ENCODE measurements around the gene AJAP1.

The AJAP1 gene

DNA sequence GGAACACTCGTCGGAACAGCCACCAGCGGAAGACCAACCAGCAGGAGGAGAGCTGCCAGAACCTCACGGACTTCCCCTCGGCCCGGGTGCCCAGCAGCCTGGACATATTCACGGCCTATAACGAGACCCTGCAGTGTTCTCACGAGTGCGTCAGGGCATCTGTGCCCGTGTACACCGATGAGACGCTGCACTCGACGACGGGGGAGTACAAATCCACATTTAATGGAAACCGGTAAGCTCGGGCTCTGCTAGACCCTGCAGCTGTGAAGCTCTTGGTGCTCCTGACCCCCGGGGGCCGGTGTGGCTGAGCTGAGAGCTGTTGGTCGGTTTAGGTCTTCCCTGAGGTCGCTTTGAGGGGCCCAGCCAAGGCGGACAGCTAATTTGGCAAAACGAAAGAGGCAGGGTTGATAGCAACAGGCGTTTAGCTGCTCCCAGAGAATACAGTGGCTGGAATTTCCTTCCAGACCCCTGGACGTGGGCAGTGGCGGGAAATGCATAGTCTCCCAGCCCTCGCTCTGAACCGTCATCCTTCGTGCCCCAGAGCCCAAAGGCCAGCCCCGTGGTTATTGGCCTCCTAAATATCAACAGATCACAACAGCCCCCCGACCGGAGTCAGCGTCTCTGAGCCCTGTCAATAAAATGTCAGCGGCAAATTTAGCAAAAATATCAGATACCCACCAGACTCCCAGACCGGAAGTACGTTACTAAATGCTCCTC, 118.0 kb downstream of the AJAP1 start:
- TF ChIP-seq CTCF (IDR thresholded peaks at IDR 0.05; ENCODE audit: low read depth, low read length), result no peak
- no peak for DNase-seq (ENCODE audit: low read depth in 2 of 2)
- H3K4me3 ChIP-seq (replicated peaks in 1 of 2; ENCODE audit: low read depth in 2 of 2, low read length in 2 of 2), result no peak overlapping the region

GRCh38 chr1:4773226-4773625, 118.8 kb downstream of the AJAP1 start:
- DNase-seq (ENCODE audit: low read depth in 2 of 2), result no peak
- no peak for TF ChIP-seq CTCF (IDR thresholded peaks at IDR 0.05; ENCODE audit: low read depth, low read length)
- H3K4me3 ChIP-seq (replicated peaks in 1 of 2; ENCODE audit: low read depth in 2 of 2, low read length in 2 of 2), result no peak overlapping the region

- no peak for DNase-seq (ENCODE audit: low read depth in 2 of 2)
- no peak for TF ChIP-seq CTCF (IDR thresholded peaks at IDR 0.05; ENCODE audit: low read depth, low read length)
- no peak overlapping the region for H3K4me3 ChIP-seq (replicated peaks in 1 of 2; ENCODE audit: low read depth in 2 of 2, low read length in 2 of 2)
Measured at GRCh38 chr1:4775506-4775905, 121.1 kb downstream of the AJAP1 start.

GRCh38 chr1:4778056-4778455, 123.6 kb downstream of the AJAP1 start:
- no peak for TF ChIP-seq CTCF (IDR thresholded peaks at IDR 0.05; ENCODE audit: low read depth, low read length)
- DNase-seq (ENCODE audit: low read depth in 2 of 2), result no peak
- H3K4me3 ChIP-seq (replicated peaks in 1 of 2; ENCODE audit: low read depth in 2 of 2, low read length in 2 of 2), result no peak overlapping the region

GRCh38 chr1:4781646-4782045, 127.2 kb downstream of the AJAP1 start:
- no peak for TF ChIP-seq CTCF (IDR thresholded peaks at IDR 0.05; ENCODE audit: low read depth, low read length)
- DNase-seq (ENCODE audit: low read depth in 2 of 2), result no peak
- no peak overlapping the region for H3K4me3 ChIP-seq (replicated peaks in 1 of 2; ENCODE audit: low read depth in 2 of 2, low read length in 2 of 2)

DNA sequence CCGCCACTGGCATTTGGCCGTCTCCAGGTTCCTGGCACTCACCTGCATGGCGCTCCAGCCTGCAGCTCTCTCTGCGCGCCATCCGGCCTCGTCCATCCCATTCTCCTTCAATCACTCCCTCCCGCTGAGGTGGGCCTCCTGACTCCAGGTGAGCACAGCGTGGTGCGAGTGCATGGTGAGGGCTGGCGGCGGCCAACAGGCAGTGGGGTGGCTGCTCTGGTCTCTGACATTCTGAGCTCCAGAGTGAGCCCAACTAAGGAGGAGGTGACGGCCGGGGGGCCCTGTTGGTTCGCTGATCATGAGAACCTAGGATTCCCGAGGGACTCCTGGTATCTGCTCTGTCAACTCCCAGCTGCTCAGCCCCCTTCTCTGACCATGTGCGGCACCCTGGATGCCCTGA, 130.4 kb downstream of the AJAP1 start:
- H3K4me3 ChIP-seq (replicated peaks in 1 of 2; ENCODE audit: low read depth in 2 of 2, low read length in 2 of 2), result no peak overlapping the region
- TF ChIP-seq CTCF (IDR thresholded peaks at IDR 0.05; ENCODE audit: low read depth, low read length), result no peak
- no peak for DNase-seq (ENCODE audit: low read depth in 2 of 2)

GRCh38 chr1:4786055-4786454, 131.6 kb downstream of the AJAP1 start:
- TF ChIP-seq CTCF (IDR thresholded peaks at IDR 0.05; ENCODE audit: low read depth, low read length), result no peak
- no peak for DNase-seq (ENCODE audit: low read depth in 2 of 2)
- no peak overlapping the region for H3K4me3 ChIP-seq (replicated peaks in 1 of 2; ENCODE audit: low read depth in 2 of 2, low read length in 2 of 2)

All from cardiac fibroblast (primary cell).